ENCODE data around the gene FLT3LG. TPM values are rescaled to one million over a fixed set of nuclear protein-coding genes. Genes with fewer than 3 reads are reported as not detected.

FLT3LG gene
- total and polyA plus RNA-seq, 9 of the 15 experiments (the other 6 are each of a cell fraction or from before 2014, with no cell fraction given), result 0.31 to 6.4 (median 1.1) TPM

DNA sequence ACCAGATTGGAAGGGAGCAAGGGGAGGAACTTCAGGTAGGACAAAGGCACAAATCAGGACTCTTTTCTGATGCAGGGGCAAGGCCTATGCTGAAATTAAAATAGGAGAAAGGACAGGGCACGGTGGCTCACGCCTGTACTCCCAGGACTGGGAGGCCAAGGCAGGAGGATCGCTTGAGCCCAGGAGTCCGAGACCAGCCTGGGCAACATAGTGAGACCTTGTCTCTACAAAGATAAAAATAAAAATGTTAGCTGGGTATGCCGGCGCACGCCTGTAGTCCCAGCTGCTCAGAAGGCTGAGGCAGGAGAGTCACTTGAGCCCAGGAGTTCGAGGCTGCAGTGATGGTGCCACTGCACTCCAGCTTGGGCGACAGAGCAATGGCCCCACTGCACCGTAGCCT is 38.3 kb upstream of the FLT3LG start:
- POLR2A ChIA-PET, result interaction anchor here (0.7 to 1.6 kb wide), 4 partner anchors 10 to 98 kb away, joined by 3 to 6 read pairs (median 4); no protein-coding TSS in a partner anchor
- no TSS peak for BruUV-seq (replicated peaks)

More for the DNA sequence above, 38.3 kb upstream of the FLT3LG start:
- 45% methylated on average over 7 of the region's 10 CpGs for WGBS (ENCODE audit: insufficient coverage, low coverage, missing lambda C conversion rate)
- CTCF ChIA-PET (ENCODE audit: low intra/inter-chr PET ratio), result no interaction called here
- in situ Hi-C loops (cut with MboI), result loop anchor here (5.0 kb wide), 1 partner anchor 43 kb away; no protein-coding TSS in a partner anchor
- Histone ChIP-seq H3K9me3 (replicated peaks; ENCODE audit: control insufficient read depth, insufficient read depth, low read depth, low read length) (no peaks in the 10 kb centered on the region), H3K27me3 (ENCODE audit: control insufficient read depth in 2 of 2, insufficient read depth in 2 of 2, low read length in 2 of 2) (peaks cover 4 to 14% of the 10 kb centered on the region in 2 experiments; a peak in 4 of 5 replicates), H3K36me3 (ENCODE audit: control insufficient read depth, insufficient read depth, low read length) (no peaks in the 10 kb centered on the region), H4K20me1 (replicated peaks; ENCODE audit: control insufficient read depth, insufficient read depth, low read length) (no peaks in the 10 kb centered on the region), H3K9me1 (ENCODE audit: control insufficient read depth, insufficient read depth, low read length) (no peaks in the 10 kb centered on the region), H3K4me2 (ENCODE audit: insufficient read depth, low read length) (peak overlapping the region; percentile 73), H3K9ac (ENCODE audit: insufficient read depth in 1 of 2, low read depth in 2 of 2, low read length in 2 of 2) (peak overlapping the region; percentile 49 to 77; a peak in 2 of 4 replicates), H3K79me2 (ENCODE audit: control insufficient read depth, insufficient read depth, low read length) (peaks cover 6% of the 10 kb centered on the region), H3K4me1 (replicated peaks in 1 of 2; ENCODE audit: control insufficient read depth in 2 of 2, insufficient read depth in 2 of 2, low read length in 2 of 2) (peaks cover 28 to 57% of the 10 kb centered on the region in 2 experiments; a peak in 4 of 5 replicates), H3K4me3 (no peak overlapping the region), H3K27ac (ENCODE audit: extremely low read depth, low read depth, low read length) (peak overlapping the region; percentile 60), H2AFZ (ENCODE audit: low read depth, low read length) (peak overlapping the region; percentile 93)
- FAIRE-seq, result no peak
- no peak for TF ChIP-seq HNRNPLL (IDR thresholded peaks at IDR 0.05; ENCODE audit: low read depth, low read length, poor library complexity, severe bottlenecking)
- no peak for TF ChIP-seq FOS (IDR thresholded peaks at IDR 0.05; ENCODE audit: extremely low read depth, insufficient read length)
- 0 out of 2 replicates have a peak, but pooled peaks have one; percentile 30 for TF ChIP-seq NFIC (IDR thresholded peaks at IDR 0.05)
- TF ChIP-seq ZNF212 (CRISPR knock-in tag; IDR thresholded peaks at IDR 0.05), result no peak
- no peak for TF ChIP-seq NCOA1 (IDR thresholded peaks at IDR 0.05; ENCODE audit: low read depth)
- no peak for TF ChIP-seq ZBTB17 (CRISPR knock-in tag; IDR thresholded peaks at IDR 0.05)
- no peak for TF ChIP-seq ETV6 (IDR thresholded peaks at IDR 0.05; ENCODE audit: borderline replicate concordance in 1 of 2, low read depth in 2 of 2, low read length in 1 of 2)
- TF ChIP-seq ETV6 (CRISPR knock-in tag; IDR thresholded peaks at IDR 0.05; ENCODE audit: borderline replicate concordance), result no peak
- TF ChIP-seq, protein P1, sequence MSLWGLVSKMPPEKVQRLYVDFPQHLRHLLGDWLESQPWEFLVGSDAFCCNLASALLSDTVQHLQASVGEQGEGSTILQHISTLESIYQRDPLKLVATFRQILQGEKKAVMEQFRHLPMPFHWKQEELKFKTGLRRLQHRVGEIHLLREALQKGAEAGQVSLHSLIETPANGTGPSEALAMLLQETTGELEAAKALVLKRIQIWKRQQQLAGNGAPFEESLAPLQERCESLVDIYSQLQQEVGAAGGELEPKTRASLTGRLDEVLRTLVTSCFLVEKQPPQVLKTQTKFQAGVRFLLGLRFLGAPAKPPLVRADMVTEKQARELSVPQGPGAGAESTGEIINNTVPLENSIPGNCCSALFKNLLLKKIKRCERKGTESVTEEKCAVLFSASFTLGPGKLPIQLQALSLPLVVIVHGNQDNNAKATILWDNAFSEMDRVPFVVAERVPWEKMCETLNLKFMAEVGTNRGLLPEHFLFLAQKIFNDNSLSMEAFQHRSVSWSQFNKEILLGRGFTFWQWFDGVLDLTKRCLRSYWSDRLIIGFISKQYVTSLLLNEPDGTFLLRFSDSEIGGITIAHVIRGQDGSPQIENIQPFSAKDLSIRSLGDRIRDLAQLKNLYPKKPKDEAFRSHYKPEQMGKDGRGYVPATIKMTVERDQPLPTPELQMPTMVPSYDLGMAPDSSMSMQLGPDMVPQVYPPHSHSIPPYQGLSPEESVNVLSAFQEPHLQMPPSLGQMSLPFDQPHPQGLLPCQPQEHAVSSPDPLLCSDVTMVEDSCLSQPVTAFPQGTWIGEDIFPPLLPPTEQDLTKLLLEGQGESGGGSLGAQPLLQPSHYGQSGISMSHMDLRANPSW (CRISPR knock-in tag; IDR thresholded peaks at IDR 0.05), result no peak
- peak; percentile 48; the same call in 1 of the 2 replicates for TF ChIP-seq ZNF121 (CRISPR knock-in tag; conservative IDR thresholded peaks at IDR 0.05)
- 0 out of 2 replicates have a peak, but pooled peaks have one; percentile 21 for TF ChIP-seq IRF2 (CRISPR knock-in tag; IDR thresholded peaks at IDR 0.05)
- peak; percentile 58; the same call in 1 of the 2 replicates for TF ChIP-seq BCOR (IDR thresholded peaks at IDR 0.05)
- no peak for TF ChIP-seq ZNF75A (CRISPR knock-in tag; IDR thresholded peaks at IDR 0.05)
- no peak for TF ChIP-seq MAFK (IDR thresholded peaks at IDR 0.05; ENCODE audit: low read length)
- no peak for TF ChIP-seq IFI16 (CRISPR knock-in tag; IDR thresholded peaks at IDR 0.05)
- no peak for TF ChIP-seq RBM25 (IDR thresholded peaks at IDR 0.05; ENCODE audit: low read depth, low read length, severe bottlenecking)
- no peak for DNase-seq (ENCODE audit: extremely low read depth in 1 of 4, low spot score in 3 of 4)
- ATAC-seq, result no peak
- intact Hi-C loops (cut with micrococcal nuclease), result no loop called here
